ENCODE measurements around the gene NARS2.

DNA sequence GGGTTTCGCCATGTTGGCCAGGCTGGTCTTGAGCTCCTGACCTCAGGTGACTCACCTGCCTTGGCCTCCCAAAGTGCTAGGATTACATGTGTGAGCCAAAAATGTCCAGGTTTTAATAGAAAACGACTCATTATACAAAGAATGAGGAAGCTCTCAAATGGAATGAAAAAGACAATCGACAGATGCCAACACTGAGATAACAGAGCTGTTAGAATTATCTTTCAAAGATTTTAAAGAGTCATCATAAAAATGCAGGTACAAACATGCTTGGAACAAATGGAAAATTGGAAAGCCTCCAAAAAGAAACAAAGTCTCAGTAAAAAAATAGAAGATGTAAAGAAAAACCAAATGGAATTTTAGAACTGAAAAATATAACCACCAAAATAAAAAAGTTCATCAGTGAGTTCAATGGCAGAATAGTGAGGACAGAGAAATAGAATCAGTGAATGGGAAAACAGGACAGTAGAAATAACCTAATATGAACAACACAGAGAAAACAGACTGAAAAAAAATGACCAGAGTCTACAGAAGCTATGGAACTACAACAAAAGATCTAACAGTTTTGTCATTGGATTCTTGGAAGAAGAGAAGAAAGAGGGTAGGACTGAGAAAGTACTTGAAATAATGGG is 168.0 kb downstream of the NARS2 start:
- TF ChIP-seq, protein P1, sequence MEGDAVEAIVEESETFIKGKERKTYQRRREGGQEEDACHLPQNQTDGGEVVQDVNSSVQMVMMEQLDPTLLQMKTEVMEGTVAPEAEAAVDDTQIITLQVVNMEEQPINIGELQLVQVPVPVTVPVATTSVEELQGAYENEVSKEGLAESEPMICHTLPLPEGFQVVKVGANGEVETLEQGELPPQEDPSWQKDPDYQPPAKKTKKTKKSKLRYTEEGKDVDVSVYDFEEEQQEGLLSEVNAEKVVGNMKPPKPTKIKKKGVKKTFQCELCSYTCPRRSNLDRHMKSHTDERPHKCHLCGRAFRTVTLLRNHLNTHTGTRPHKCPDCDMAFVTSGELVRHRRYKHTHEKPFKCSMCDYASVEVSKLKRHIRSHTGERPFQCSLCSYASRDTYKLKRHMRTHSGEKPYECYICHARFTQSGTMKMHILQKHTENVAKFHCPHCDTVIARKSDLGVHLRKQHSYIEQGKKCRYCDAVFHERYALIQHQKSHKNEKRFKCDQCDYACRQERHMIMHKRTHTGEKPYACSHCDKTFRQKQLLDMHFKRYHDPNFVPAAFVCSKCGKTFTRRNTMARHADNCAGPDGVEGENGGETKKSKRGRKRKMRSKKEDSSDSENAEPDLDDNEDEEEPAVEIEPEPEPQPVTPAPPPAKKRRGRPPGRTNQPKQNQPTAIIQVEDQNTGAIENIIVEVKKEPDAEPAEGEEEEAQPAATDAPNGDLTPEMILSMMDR (IDR thresholded peaks at IDR 0.05), result no peak
- no peak for TF ChIP-seq POLR2A (IDR thresholded peaks at IDR 0.05)
